OCI-LY1 (cell line): Measurements from ENCODE around the gene TPO.

ENCODE experiments used
- CTCF ChIP-seq: fragments of 200-600 bp; sonication (generic), shearing (Covaris generic); IDR thresholded peaks from 2 replicates; pipeline ENCODE4 v1.5.1; 2017; ENCODE audit warnings: mild to moderate bottlenecking, antibody characterized with exemption, low read length, moderate library complexity, mixed read lengths
- EZH2 ChIP-seq: fragments of 200-600 bp; sonication (generic), shearing (Covaris generic); IDR thresholded peaks from 2 replicates; pipeline ENCODE4 v1.8.0; 2017; ENCODE audit warnings: borderline replicate concordance, mixed run types, mild to moderate bottlenecking, antibody characterized with exemption, low read length, moderate library complexity, mixed read lengths

GRCh38 chr2:1381644-1382043 lies 31.6 kb upstream of the TPO start:
- TF ChIP-seq CTCF (no peak), EZH2 (no peak)
